Measurements from ENCODE around the gene SYNDIG1.

The SYNDIG1 gene

DNA sequence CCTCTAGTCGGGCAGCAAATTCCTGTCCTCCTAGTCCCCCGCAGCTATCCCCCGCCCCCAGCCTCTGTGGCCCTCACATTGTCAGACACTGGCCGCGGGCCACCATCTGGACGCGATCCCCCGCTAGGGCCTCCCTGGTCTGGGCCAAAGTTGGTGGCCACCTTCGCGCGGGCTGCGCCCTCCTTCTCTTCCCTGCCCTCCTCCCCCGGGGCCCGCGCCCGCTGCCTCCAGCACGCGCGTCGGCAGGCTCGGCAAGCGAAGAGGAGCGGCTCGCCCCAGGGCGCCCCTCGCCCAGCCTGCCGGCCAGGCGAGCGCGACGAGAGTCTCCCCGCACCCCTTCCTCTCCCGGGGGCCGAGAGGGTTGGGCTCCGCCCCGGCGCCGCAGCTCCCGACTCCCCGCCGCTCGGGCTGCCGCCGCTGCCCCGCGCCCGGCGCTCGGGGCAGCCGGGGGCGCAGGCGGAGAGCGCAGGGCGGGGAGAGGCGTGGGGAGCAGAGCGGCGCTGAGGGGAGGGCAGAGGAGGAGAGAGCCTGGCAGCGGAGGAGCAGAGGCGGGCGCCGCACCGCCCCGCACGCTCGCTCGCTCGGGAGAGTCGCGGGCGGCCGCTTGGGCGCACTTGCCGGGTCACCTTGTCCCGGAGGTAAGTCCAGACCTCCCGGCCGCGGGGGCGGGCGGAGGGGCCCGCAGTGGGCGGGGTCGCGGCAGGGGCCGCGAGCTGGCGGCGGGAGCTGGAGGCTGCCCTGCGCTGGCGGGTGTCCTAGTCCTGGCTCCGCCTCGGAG lies at the start of gene SYNDIG1:
TSS of gene SYNDIG1 (plus strand) at position 514 of the 778 bp plus-strand sequence. CDS start 73,469 bp downstream, outside the sequence.
- DNase-seq: no peak

DNA sequence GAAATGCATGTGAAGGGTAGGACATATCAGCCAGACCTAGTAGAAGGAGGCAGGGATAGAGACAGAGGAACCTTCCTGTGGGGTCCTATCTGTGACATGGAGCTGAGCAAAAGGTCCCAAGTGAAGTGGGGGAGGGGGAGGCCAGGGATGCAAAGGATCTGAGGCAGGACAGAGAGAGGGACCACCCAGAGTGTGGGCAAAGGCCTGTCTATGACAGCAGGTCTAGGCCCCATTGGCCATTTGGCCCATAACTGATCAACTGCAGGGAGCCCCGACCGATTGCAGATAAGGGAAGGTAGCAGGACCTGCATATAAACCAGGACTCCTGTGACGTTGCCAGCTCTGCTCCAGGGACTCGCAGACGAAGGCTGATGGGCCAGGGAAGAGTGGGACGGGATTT lies 49.6 kb upstream of the SYNDIG1 start:
- no peak for DNase-seq

DNA sequence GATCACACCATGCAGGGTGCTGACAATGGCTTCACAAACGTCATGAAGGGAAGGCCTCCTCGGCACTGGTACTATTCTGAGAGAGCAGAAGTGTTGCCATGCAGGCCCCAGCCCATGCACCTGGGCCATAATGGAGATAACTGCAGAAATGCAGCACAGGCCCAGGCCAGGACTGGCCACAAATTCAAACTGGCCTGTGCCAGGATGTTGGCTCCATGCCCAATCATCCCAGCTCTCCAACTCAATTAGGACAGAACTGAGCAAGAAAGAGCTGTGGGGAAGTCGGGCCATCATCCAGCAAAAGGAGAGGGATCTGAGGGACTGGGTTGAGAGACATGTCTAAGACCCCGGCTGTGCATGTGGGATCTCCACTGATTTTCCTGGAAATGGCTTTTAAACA lies 48.9 kb upstream of the SYNDIG1 start:
- no peak for DNase-seq

DNA sequence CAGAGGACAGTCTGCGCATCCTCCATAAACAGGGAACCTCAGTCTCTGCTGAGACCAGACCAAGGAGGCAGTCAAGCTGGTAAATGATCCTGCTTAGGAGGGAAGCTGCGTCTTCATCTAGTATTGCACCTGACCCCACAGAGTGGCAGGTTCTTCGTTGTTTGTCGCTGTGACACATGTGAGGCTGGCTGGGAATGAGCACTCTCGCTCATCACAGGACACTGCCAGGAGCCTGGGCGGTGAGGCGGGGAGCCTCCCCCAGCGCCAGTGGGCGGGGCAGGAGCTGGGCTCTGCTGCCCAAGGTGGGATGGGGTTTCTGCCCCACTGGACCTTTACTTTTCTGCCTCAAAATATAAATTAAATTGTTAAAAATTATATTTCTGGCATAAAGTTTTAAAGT lies 48.4 kb upstream of the SYNDIG1 start:
- DNase-seq: no peak

DNA sequence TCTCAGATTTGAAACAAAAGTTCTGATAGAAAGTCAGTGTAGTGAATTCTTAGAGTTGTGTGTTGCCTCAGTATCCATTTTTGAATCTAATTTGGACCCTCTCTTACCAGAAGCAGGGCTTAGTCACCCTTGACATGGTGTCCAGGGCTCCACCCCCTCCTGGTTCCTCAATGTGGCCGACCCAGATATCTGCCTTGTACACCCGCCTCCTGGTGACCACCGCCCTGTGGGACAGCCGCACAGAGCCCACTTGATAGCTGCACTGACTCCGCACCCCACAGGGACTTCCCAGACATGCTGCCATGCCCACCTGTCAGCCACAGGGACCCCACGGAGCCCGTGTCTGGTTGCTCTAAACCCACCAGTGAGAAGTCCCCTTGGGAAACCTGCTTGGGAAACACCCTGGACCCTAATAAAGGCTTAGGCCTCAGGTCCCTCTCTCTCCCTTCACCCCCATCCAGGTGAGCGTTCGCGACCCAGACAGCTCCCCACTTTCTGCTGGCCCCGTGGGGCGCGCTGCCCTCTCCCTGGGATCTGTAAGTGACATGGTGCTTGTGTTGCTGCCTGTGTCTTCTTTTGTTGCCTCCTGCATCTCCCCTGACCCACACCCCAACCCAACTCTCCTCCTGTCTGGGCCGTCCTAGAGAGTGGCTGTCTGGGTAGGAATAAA lies 47.2 kb upstream of the SYNDIG1 start:
- no peak for DNase-seq

DNA sequence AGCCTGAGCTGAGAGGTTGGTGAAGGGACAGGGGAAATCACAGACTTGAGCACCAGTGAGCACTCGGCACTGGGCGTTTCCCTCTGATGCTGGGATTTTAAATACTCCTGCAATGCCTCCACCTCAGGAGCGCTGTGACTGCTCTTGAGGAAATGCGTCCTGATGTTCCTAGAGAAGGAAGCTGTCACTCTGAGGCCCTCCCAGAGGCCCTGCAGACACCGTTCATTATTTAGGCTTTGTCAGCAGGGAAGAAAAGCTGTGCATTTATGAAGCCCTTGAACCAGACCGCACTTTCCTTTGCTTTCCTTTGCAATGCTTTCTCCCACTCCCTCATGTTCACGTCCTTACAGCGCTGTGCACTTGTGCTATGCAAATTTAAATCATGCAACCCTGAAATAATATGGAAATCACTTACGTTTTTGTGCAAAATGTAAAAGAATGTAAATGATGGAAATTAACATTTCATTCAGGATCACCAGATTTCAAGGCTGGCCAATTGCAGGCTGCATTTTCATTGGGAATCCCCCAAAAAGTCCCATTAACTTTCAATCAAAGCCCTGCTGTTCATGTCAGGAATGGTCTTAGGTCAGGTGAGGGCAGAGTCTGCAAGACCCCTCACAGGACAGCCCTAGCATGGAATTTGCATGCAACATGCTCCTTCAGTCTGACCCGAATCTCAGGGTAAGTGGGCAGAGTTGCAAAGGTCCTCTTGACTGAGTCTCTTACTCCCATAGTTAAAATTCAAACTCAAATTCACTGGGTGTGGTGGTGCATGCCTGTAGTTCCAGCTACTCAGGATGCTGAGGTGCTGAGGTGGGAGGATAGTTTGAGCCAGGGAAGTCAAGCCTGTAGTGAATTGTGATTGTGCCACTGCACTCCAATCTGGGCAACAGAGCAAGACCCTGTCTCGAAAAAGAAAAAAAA lies 45.8 kb upstream of the SYNDIG1 start:
- DNase-seq: no peak

DNA sequence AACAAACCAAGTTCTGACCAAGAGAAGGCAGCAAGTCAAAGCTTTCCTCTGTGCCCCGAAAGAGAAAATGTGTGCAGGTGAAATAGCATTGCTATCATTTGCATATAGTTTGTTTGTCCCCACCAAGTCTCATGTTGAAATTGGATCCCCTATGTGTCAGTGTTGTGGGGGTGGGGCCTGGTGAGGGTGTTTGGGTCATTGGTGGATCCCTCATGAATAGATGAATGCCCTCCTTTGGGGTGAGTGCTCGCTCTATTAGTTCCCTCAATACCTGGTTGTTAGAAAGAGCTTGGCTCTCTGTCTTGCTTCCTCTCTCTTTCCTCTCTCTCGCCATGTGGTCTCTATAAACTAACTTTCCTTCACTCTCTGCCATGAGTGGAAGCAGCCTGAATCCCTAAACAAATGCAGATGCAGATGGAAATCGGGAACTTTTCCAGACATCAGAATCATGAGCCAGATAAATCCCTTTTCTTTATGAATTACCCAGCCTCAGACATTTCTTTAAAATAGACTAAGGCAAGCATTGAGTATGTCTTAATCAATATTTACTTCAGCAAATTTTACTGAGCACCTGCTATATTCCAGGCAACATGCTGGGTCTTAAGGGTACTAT lies 43.8 kb upstream of the SYNDIG1 start:
- no peak for DNase-seq

DNA sequence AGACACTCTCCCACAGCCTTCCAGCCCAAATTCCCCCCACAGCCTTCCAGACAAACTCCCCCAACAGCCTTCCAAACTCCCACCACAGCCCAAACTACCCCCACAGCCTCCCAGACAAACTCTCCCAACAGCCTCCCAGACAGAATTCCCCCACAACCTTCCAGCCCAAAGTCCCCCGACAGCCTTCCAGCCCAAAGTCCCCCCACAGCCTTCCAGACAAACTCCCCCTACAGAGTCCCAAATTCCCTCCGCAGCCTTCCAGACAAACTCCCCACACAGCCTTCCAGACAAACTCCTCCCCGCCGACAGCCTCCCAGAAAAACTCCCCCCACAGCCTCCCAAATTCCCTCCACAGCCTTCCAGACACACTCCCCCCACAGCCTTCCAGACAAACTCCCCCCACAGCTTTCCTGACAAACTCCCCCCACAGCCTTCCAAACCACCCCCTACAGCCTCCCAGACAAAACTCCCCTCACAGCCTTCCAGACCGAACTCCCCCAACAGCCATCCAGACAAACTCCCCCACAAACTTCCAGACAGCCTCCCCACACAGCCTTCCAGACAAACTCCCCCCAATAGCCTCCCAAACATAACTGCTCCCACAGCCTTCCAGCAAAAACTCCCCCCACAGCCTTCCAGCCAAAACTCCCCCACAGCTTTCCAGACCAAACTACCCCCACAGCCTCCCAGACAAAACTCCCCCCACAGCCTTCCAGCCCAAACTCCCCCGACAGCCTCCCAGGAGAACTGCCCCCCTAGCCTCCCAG lies 38.0 kb upstream of the SYNDIG1 start:
- DNase-seq: no peak

DNA sequence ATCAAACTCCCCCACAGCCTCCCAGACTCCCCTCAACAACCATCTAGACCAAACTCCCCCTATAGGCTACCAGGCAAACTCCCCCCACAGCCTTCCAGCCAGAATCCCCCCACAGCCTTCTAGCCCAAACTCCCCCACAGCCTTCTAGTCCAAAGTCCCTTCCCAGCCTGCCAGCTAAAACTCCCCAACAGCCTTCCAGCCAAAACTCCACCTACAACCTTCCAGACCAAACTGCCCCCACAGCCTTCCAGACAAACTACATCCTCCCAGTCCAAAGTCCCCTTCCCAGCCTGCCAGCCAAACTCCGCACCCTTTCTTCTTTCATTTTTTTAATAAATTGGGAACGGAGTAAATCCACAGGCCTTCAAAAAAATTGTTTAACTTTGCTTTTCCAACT lies 37.4 kb upstream of the SYNDIG1 start:
- DNase-seq: no peak

DNA sequence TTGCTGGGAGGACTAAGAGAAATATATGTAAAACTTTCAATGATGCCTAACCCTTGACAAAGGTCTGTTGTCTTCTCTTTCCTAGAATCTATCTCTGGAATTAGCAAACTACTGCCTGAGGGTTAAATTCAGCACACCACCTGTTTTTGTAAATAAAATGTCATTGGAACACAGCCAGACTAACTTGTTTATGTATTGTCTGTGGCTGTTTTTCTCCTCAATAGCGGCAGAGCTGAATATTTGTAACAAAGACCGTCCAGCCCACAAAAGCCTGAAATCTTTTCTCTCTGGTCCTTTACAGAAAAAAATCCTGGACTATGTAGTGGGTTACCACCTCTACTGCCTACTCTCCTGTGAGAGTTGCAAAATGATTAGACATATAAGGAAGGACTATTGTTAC lies 33.3 kb upstream of the SYNDIG1 start:
- no peak for DNase-seq

DNA sequence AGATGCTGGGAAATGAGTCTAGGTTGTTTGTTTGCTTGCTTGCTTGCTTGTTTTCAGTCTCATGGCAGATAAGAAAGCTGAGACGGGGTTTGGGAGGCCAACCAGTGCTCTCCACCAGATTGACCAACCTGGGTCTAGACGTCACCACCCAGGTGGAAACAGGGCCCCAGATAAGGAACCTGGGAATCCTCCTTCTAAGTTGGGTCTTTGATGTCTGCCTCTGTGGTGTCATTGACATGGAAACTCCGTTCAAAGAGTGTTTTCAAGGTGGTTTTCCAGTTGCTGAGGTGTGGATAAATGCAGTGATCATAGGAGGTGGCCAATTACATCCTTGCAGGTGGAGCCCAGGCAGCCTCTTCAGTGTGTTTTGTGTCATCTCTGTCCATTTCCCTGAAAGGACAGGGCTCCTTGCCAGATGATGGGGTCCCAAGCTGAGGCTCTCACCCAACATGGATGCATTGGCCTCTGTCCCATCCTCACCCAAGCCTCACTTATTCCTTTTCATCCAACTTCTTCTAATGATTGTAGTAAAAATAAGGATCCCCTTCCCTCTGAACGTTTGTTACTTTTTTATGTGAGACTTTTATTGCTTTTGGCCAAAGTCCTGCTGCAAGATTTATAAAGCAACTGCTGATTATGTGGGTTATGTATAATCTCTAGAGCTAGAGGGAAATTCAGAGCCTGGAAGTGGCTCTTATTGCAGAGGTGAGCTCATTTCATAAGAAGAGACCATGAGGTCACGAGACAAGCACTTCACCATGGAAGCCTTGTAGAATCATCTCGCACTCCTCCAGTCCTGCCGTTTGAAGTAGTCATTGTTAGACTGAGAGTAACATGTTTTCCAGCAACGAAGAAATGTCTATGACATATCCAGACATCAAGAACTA lies 32.0 kb upstream of the SYNDIG1 start:
- DNase-seq: peak; percentile 3

DNA sequence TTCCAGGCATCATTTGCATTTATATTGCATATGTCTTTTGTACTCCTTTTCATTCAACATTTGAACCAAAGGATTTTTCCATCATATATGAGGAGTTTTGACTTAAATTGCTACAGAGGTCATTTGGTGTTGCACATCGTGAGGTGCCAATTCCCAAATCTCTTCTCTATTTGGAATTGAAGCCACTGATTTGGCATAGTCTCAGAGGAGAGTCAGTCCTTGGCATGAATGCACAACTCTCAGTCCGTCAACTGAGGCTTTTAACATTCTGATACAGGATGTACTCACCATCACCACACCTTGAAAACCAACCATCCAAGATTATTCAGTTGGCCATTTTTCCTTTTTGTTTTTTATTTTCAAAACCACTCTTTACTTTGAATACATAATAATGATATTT lies 31.1 kb upstream of the SYNDIG1 start:
- no peak for DNase-seq

DNA sequence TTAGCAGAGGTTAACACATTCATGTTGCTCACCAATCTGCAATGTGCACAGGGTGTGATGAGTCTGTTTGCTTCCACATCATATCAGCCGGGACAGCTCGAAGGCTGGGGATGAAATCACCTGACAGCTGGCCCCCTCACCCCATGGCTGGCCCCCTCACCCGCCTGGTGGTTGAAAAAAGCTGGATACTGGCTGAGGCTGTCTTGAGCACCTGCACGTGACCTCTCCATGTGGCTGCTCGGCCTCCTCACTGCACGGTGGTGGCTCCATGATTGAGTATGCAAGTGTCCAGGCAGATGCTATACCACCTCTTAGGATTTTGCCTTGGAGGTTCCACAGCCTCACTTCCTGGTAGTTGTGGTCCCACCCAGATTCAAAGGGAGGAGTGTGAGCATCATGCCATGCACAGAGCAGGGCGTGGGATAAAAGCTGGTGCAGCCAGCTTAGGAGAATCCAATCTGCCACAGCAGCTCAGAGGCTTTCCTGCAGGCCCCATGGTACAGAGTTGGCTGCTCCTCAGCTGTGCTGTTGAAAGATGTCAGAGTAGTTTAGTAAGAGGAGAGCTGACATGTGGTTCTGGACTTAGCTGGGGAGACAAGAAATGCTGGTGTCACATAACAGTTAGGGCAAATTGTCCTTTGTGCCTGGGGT lies 29.6 kb upstream of the SYNDIG1 start:
- no peak for DNase-seq

DNA sequence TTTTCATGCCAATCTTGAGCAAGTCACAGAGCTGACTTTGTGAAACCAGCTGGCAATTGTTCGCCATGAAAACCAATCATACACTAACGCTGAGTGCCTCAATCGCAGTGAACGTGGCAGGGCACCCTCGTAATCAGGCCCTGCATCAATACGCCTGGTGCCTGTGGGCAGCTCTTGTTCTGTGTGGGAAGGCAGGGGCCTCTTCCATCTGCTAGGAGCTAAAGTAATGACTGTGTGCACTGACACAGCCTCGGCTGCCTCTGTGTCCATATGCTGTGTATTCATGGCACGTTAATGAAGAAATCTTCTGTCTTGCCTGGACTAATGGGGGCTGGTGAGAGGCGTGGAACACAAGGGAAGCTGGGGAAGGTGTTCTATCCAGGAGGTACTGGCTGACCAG lies 27.8 kb upstream of the SYNDIG1 start:
- DNase-seq: no peak

DNA sequence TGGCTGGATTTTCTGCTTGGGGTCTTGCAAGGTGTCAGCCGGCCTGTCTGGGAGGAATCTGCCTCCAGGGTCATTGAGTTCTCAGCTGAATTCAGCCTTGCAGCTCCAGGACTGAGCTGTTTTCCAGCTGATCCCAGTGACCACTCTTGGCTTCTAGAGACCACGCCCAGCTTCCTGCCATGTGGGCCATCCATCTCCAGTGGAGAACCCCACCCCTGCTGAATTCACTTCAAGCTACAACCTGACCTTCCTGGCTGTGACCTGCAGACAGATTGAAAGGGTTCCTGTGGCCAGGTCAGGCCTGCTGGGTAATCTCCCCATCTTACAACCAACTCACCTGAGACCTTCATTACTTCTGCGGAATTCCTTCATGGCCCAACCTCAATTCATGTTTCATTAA lies 26.5 kb upstream of the SYNDIG1 start:
- DNase-seq: peak; percentile 7

DNA sequence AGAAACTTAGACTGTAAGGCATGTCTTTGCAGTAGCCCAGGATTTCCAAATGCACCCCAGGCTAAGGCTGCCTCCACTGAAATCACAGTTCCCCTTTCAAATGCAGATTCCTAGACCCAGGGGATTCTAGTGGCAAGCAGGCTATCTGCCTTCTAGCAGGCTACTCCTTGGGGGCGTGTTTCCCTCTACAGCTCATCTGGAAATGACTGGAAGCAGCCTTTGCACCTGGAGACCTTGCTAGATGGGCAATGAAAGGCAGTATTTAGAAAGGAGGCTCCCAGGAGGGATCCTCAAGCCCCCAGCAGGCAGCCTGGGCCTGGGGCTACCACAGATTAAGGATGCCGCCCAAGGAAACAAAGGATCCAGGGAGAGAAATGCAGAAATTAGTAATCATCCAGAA lies 26.0 kb upstream of the SYNDIG1 start:
- DNase-seq: no peak

DNA sequence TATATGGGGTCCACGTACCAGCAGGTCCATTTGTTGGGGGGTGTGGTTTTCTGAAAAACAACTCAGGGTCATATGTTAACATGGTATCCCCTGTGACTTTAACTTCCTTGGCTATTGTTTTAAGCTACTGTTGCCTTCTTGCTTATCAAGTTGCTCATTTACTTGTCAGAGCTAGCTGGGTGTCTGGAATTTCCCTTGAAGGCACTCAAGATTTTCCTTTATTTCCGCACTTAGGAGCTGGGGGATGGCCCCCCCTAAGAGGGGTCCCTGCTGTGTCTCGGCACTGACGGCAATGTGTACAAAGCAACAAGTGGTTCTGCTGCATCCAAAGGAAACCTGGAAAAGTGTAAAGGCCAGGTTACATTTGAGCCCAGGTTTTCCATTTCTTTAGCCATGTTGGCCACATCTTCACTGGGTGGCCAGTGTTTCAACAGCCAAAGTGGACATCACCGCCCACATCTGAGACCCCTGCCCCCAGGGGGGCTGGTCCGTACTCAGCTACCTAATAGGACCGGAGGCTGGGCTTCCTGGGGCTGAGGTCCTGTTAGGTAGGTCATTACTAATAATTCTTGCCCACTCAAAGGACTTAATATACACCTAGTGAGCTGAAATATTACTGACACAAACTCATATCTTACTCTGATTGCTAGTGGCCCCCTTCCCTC lies 24.8 kb upstream of the SYNDIG1 start:
- no peak for DNase-seq

DNA sequence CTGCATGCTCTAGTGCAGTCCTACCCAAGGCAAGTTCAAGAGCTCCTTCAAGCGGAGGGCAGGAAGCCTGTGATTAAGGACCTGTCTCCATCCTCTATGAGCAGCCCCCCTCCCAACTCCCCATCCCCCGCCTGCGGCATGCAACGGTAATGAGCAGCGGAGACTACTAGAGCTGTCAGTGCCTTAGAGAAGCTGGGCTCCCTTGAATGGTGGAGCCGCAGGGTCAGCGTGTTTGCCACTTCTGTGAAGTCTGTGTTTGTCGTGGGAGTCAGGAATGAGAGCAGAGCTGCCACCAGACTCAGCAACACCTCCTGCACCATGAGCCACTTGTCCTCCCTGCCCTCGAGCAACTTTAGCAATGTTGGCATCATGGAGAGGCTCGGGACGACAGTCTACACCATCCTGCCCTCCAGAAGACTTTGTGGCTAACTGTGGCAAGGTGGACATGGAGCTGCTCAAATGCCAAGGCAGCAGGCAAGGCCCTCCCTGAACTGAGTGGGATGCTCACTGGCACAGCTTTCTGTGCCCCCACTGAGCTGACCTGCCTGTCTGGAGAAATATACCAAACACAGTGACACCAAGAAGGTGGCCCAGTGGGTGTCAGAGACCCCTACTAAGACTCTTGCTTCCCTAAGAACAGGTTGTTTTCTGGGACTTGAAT lies 23.8 kb upstream of the SYNDIG1 start:
- DNase-seq: peak; percentile 10

DNA sequence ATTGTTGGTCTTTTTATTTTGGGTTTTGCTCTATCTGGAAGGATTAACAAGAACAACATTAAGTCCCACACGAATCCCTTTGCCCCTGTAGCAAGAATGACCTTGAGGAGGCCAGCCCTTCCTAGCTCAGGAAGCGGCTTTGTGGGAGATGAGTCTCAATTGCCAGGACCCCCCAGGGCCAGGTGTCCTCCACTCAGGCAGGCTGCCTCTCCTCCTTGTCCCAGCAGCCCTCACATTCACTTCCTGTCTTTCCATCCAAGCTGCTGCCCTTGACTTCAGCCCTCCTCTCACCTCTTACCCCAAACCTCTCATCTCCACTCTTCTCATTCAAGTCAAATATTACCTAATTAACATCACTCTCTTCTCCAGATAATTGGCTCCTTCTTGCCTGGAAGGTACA lies 22.6 kb upstream of the SYNDIG1 start:
- DNase-seq: peak; percentile 16

DNA sequence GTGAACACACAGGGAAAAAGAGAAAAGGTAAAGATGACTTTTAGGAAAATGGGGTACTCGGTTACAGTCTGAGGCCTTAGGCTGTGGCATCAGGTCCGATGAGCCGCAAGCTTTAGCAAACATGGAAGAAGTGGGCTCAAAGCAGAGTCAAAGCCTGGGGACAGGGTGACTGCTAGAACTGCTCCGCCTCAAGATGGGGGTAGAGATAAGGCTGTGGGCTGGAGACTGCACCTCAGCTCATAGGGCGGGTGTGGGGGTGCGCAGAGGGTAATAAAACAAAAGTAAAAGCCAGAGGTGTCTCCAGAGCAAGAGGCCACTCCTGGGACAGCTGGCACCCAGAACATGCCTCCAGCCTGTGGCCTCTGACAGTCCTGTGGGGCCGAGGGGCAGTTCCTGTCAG lies 21.3 kb upstream of the SYNDIG1 start:
- DNase-seq: peak; percentile 18
